GM23338 (cell line): ENCODE data around the gene TIGAR. TPM values are rescaled to one million over a fixed set of nuclear protein-coding genes. Genes with fewer than 3 reads are reported as not detected.
A peak's percentile ranks its signal among the peaks of the same experiment; 100 is the strongest.

Experiments used
- ATAC-seq: fragments of 200-7000 bp; cut with Tn5 transposase; 3 replicates; pipeline ENCODE4 v1.9.1; 2020
- DNase-seq: peaks from one replicate; pipeline ENCODE4 v3.0.0-alpha.2; 2015; ENCODE audit warnings: low spot score
- H2AFZ ChIP-seq: fragments of 200-600 bp; sonication (generic); 2 replicates; pipeline ENCODE4 v1.8.0; 2016; ENCODE audit warnings: antibody characterized with exemption, mild to moderate bottlenecking, moderate library complexity
- H3F3A ChIP-seq: fragments of 200-600 bp; sonication (generic); replicated peaks from 2 replicates; pipeline ENCODE4 v1.8.0; 2017; ENCODE audit warnings: antibody characterized with exemption, mixed run types, low read depth
- H3K27ac ChIP-seq: fragments of 200-600 bp; sonication (generic); 2 replicates; pipeline ENCODE4 v1.6.1; 2016; ENCODE audit warnings: low read depth
- H3K27me3 ChIP-seq: fragments of 200-600 bp; sonication (generic); 2 replicates; pipeline ENCODE4 v1.8.0; 2016; ENCODE audit warnings: mild to moderate bottlenecking, mixed run types, moderate library complexity; ENCODE audit not compliant: insufficient read depth
- H3K36me3 ChIP-seq: fragments of 200-600 bp; sonication (generic); 2 replicates; pipeline ENCODE4 v1.8.0; 2016; ENCODE audit warnings: mild to moderate bottlenecking; ENCODE audit not compliant: insufficient read depth
- H3K4me1 ChIP-seq: fragments of 200-600 bp; sonication (generic); 2 replicates; pipeline ENCODE4 v1.8.0; 2016; ENCODE audit warnings: mild to moderate bottlenecking, moderate library complexity; ENCODE audit not compliant: insufficient read depth
- H3K4me2 ChIP-seq: fragments of 200-600 bp; sonication (generic); 2 replicates; pipeline ENCODE4 v1.7.1; 2017; ENCODE audit warnings: mixed run types
- H3K4me3 ChIP-seq: fragments of 200-600 bp; sonication (generic); 2 replicates; pipeline ENCODE4 v1.6.1; 2016; ENCODE audit warnings: mixed run types
- H3K79me2 ChIP-seq: fragments of 200-600 bp; sonication (generic); replicated peaks from 2 replicates; pipeline ENCODE4 v1.8.0; 2017; ENCODE audit warnings: mild to moderate bottlenecking; ENCODE audit not compliant: insufficient read depth
- H3K9me2 ChIP-seq: fragments of 200-600 bp; sonication (generic); 2 replicates; pipeline ENCODE4 v1.8.0; 2017; ENCODE audit not compliant: insufficient read depth
- H4K20me1 ChIP-seq: fragments of 200-600 bp; sonication (generic); replicated peaks from 2 replicates; pipeline ENCODE4 v1.8.0; 2017; ENCODE audit warnings: mild to moderate bottlenecking; ENCODE audit not compliant: insufficient read depth
- H3K27ac Mint-ChIP-seq: 2 replicates; pipeline ENCODE4 v1.8.0; 2020; ENCODE audit warnings: inconsistent platforms, mild to moderate bottlenecking, moderate library complexity, mixed read lengths
- H3K27me3 Mint-ChIP-seq: 3 replicates; pipeline ENCODE4 v1.8.0; 2022; ENCODE audit warnings: low read depth, mild to moderate bottlenecking, moderate library complexity, mixed read lengths, inconsistent platforms; ENCODE audit not compliant: insufficient read depth, poor library complexity
- H3K36me3 Mint-ChIP-seq: 3 replicates; pipeline ENCODE4 v1.8.0; 2021; ENCODE audit warnings: low read depth, mild to moderate bottlenecking, inconsistent platforms, moderate library complexity, mixed read lengths
- H3K4me1 Mint-ChIP-seq: 3 replicates; pipeline ENCODE4 v1.8.0; 2020; ENCODE audit warnings: mild to moderate bottlenecking, inconsistent platforms, mixed read lengths
- H3K4me3 Mint-ChIP-seq: 3 replicates; pipeline ENCODE4 v1.8.0; 2021; ENCODE audit warnings: moderate library complexity, mild to moderate bottlenecking, inconsistent platforms, mixed read lengths
- H3K9me3 Mint-ChIP-seq: 3 replicates; pipeline ENCODE4 v1.8.0; 2020; ENCODE audit warnings: moderate library complexity, mild to moderate bottlenecking, inconsistent platforms, mixed read lengths
- CREB1 ChIP-seq: fragments of 250-450 bp; sonication (Bioruptor Pico); IDR thresholded peaks from 2 replicates; pipeline ENCODE4 v1.5.0; 2020; ENCODE audit warnings: low read depth, mild to moderate bottlenecking, moderate library complexity
- ETS1 ChIP-seq: IDR thresholded peaks from 2 replicates; pipeline ENCODE4 v1.6.1; 2016; ENCODE audit warnings: antibody characterized with exemption
- EZH2 ChIP-seq: fragments of 200-600 bp; sonication (generic); IDR thresholded peaks from one replicate; pipeline ENCODE4 v1.8.0; 2017; ENCODE audit warnings: antibody characterized with exemption, mild to moderate bottlenecking, low read depth; ENCODE audit not compliant: unreplicated experiment
- EZH2phosphoT487 ChIP-seq: fragments of 200-600 bp; sonication (generic); IDR thresholded peaks from one replicate; pipeline ENCODE4 v1.8.1; 2018; ENCODE audit warnings: antibody characterized with exemption; ENCODE audit not compliant: unreplicated experiment
- JUNB ChIP-seq: IDR thresholded peaks from one replicate; pipeline ENCODE4 v1.6.1; 2016; ENCODE audit warnings: antibody characterized with exemption; ENCODE audit not compliant: unreplicated experiment
- NANOG ChIP-seq: IDR thresholded peaks from 2 replicates; pipeline ENCODE4 v1.6.1; 2016; ENCODE audit warnings: antibody characterized with exemption, borderline replicate concordance
- POLR2AphosphoS5 ChIP-seq: IDR thresholded peaks from 2 replicates; pipeline ENCODE4 v1.6.1; 2016; ENCODE audit warnings: antibody characterized with exemption, low read depth
- REST ChIP-seq: IDR thresholded peaks from one replicate; pipeline ENCODE4 v1.6.1; 2018; ENCODE audit warnings: antibody characterized with exemption; ENCODE audit not compliant: unreplicated experiment
- STAT1 ChIP-seq: IDR thresholded peaks from one replicate; pipeline ENCODE4 v1.6.1; 2016; ENCODE audit warnings: antibody characterized with exemption; ENCODE audit not compliant: unreplicated experiment
- ZNF114 ChIP-seq: fragments of 250-450 bp; sonication (Bioruptor Pico); IDR thresholded peaks from 2 replicates; pipeline ENCODE4 v1.5.0; 2020; ENCODE audit warnings: mild to moderate bottlenecking, moderate library complexity
- ZNF331 ChIP-seq: fragments of 250-450 bp; sonication (Bioruptor Pico); IDR thresholded peaks from 2 replicates; pipeline ENCODE4 v1.5.0; 2020; ENCODE audit warnings: low read depth, mild to moderate bottlenecking, moderate library complexity
- ZNF462 ChIP-seq: fragments of 250-450 bp; sonication (Bioruptor Pico); IDR thresholded peaks from 2 replicates; pipeline ENCODE4 v1.5.0; 2020; ENCODE audit warnings: mild to moderate bottlenecking, moderate library complexity
- polyA plus RNA-seq: library from polyadenylated mRNA; unstranded; fragments of >200 nt; fragmentation: Nextera tagmentation; extraction: Ambion mirVana; gene quantifications from 2 replicates; pipeline ENCODE4 v1.2.1, GENCODE V29; 2016
- total RNA-seq: library from RNA; depleted of rRNA; stranded (reverse); fragments of >200 nt; shearing (Covaris generic); gene quantifications from 2 replicates; pipeline ENCODE4 v1.2.3, GENCODE V29; 2014
- TF ChIP-seq, protein P1 (sequence below), 2 experiments: fragments of 200-600 bp in 1 of 2; sonication (generic) in 1 of 2; conservative IDR thresholded peaks; 2 replicates each; pipeline versions ENCODE4 v1.5.1 to v1.6.1; 2016 to 2017; ENCODE audit warnings: antibody characterized with exemption in 2 of 2, low read depth in 2 of 2, mild to moderate bottlenecking in 2 of 2, moderate library complexity in 1 of 2

TIGAR gene
- total and polyA plus RNA-seq, 2 experiments from 2014 or later: 10.4 to 13.3 TPM

GRCh38 chr12:4288296-4289131 is 32.5 kb upstream of the TIGAR start:
- Histone ChIP-seq H3K27ac (no peak overlapping the region), H3K79me2 (peaks cover 100% of the 10 kb centered on the region), H3K36me3 (peaks cover 90% of the 10 kb centered on the region), H3F3A (peaks cover 27% of the 10 kb centered on the region), H4K20me1 (peaks cover 88% of the 10 kb centered on the region), H3K4me3 (no peak overlapping the region), H3K27me3 (no peaks in the 10 kb centered on the region), H2AFZ (no peak overlapping the region), H3K4me1 (peaks cover 2% of the 10 kb centered on the region), H3K4me2 (no peak overlapping the region), H3K9me2 (no peaks in the 10 kb centered on the region)
- DNase-seq (no peak), ATAC-seq (peak; percentile 17; the same call in 1 of the 3 replicates)
- peaks cover 64% of the 10 kb centered on the region for H3K4me1 Mint-ChIP-seq
- H3K27me3 Mint-ChIP-seq: peaks cover 29% of the 10 kb centered on the region
- no peaks in the 10 kb centered on the region; the same call in 2 of the 3 replicates for H3K9me3 Mint-ChIP-seq
- peak overlapping the region; percentile 20; the same call in 1 of the 3 replicates for H3K4me3 Mint-ChIP-seq
- peak overlapping the region; percentile 53 for H3K27ac Mint-ChIP-seq
- no peak for TF ChIP-seq ZNF462 (CRISPR knock-in tag)
- TF ChIP-seq ETS1: no peak
- TF ChIP-seq ZNF331 (CRISPR knock-in tag): no peak
- no peak for TF ChIP-seq CREB1 (CRISPR knock-in tag)
- TF ChIP-seq JUNB: no peak
- no peak for TF ChIP-seq REST
- no peak for TF ChIP-seq NANOG
- TF ChIP-seq POLR2AphosphoS5: no peak
- TF ChIP-seq, protein P1, sequence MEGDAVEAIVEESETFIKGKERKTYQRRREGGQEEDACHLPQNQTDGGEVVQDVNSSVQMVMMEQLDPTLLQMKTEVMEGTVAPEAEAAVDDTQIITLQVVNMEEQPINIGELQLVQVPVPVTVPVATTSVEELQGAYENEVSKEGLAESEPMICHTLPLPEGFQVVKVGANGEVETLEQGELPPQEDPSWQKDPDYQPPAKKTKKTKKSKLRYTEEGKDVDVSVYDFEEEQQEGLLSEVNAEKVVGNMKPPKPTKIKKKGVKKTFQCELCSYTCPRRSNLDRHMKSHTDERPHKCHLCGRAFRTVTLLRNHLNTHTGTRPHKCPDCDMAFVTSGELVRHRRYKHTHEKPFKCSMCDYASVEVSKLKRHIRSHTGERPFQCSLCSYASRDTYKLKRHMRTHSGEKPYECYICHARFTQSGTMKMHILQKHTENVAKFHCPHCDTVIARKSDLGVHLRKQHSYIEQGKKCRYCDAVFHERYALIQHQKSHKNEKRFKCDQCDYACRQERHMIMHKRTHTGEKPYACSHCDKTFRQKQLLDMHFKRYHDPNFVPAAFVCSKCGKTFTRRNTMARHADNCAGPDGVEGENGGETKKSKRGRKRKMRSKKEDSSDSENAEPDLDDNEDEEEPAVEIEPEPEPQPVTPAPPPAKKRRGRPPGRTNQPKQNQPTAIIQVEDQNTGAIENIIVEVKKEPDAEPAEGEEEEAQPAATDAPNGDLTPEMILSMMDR (conservative IDR thresholded peaks at IDR 0.05; ENCODE audit: low read depth in 2 of 2): no peak
- TF ChIP-seq EZH2: no peak
- TF ChIP-seq STAT1: no peak
- no peak for TF ChIP-seq ZNF114
- no peak for TF ChIP-seq EZH2phosphoT487
- H3K36me3 Mint-ChIP-seq: peaks cover 99% of the 10 kb centered on the region
